ENCODE results near the gene UQCRHL. TPM values are rescaled to one million over a fixed set of nuclear protein-coding genes. Genes with fewer than 3 reads are reported as not detected.

UQCRHL gene
- total and polyA plus RNA-seq, 2 of the 8 experiments (the other 6 are each of a cell fraction or from before 2014, with no cell fraction given): 3.7 to 3.9 TPM

DNA sequence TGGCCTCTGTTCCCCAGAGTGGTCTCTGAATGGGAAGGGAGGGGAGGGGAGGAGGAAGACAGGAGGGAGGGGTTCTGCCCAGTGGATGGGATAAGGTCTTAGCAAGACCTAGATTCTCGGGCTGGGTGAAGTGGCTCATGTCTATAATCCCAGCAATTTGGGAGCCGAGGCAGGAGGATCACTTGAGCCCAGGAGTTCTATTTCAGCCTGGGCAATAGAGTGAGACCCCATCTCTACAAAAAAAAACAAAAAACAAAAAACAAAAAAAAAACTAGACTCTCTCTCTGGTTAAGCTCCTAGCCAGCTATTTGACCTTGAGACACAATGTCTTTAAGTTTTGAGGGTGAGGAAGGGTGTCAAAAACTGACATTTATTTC, 11.4 kb downstream of the UQCRHL start (continued):
- TF ChIP-seq, protein P1, sequence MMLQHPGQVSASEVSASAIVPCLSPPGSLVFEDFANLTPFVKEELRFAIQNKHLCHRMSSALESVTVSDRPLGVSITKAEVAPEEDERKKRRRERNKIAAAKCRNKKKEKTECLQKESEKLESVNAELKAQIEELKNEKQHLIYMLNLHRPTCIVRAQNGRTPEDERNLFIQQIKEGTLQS (IDR thresholded peaks at IDR 0.05; ENCODE audit: insufficient read depth, low read depth, low read length): no peak
- TF ChIP-seq EZH2 (IDR thresholded peaks at IDR 0.05; ENCODE audit: low read depth, low read length, severe bottlenecking) (no peak), RBBP5 (IDR thresholded peaks at IDR 0.05; ENCODE audit: borderline replicate concordance, low read depth, low read length) (no peak), CBX5 (IDR thresholded peaks at IDR 0.05; ENCODE audit: low read depth, low read length) (no peak)
- TF ChIP-seq, protein P2, sequence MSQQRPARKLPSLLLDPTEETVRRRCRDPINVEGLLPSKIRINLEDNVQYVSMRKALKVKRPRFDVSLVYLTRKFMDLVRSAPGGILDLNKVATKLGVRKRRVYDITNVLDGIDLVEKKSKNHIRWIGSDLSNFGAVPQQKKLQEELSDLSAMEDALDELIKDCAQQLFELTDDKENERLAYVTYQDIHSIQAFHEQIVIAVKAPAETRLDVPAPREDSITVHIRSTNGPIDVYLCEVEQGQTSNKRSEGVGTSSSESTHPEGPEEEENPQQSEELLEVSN (IDR thresholded peaks at IDR 0.05): no peak

Measured in H1 (cell line).